Left renal pelvis (tissue), 4 donors: ENCODE measurements around the gene ATP5MC2. TPM values are rescaled to one million over a fixed set of nuclear protein-coding genes. Genes with fewer than 3 reads are reported as not detected.
"Not testable (repeated sequence)": the region's sequence is repeated elsewhere in the genome, so short reads cannot be mapped to it uniquely, and the experiment has no call there.

Experiments used
- DNase-seq, 4 donors: peaks; one replicate each; pipeline ENCODE4 v3.0.0-alpha.2; 2013; ENCODE audit warnings: low read depth in 4 of 4, low spot score in 3 of 4
- polyA plus RNA-seq, 4 donors: library from polyadenylated mRNA; unstranded; fragments of 120-200 nt; gene quantifications; one replicate each; pipeline ENCODE4 v1.2.1, GENCODE V29; 2013; ENCODE audit not compliant: insufficient read length in 4 of 4

Gene ATP5MC2
- 100 to 1,000 TPM; 320 to 596 (median 522) TPM for polyA plus RNA-seq

- peak; percentile 96 to 98 (median 98) for DNase-seq
Observed at GRCh38 chr12:53675701-53676607, at the start of gene ATP5MC2. ATP5MC2 (minus strand) TSS chr12:53676083; CDS start chr12:53672614, 3,469 bp downstream.

GRCh38 chr12:53722450-53723041 is 46.7 kb upstream of the ATP5MC2 start:
- no peak for DNase-seq

GRCh38 chr12:53720946-53721345 is 45.1 kb upstream of the ATP5MC2 start:
- no peak for DNase-seq

GRCh38 chr12:53719649-53720048 is 43.8 kb upstream of the ATP5MC2 start:
- no peak for DNase-seq

- not testable (repeated sequence) for DNase-seq
Observed at GRCh38 chr12:53718567-53718966, 42.7 kb upstream of the ATP5MC2 start.

GRCh38 chr12:53717319-53717718 is 41.4 kb upstream of the ATP5MC2 start:
- no peak for DNase-seq

GRCh38 chr12:53714004-53714403 is 38.1 kb upstream of the ATP5MC2 start:
- no peak for DNase-seq

GRCh38 chr12:53713516-53713915 is 37.6 kb upstream of the ATP5MC2 start:
- no peak for DNase-seq

GRCh38 chr12:53712059-53712643 is 36.3 kb upstream of the ATP5MC2 start:
- no peak for DNase-seq

GRCh38 chr12:53710091-53710490 is 34.2 kb upstream of the ATP5MC2 start:
- DNase-seq = no peak

- no peak for DNase-seq
Observed at GRCh38 chr12:53709671-53710070, 33.8 kb upstream of the ATP5MC2 start.

- no peak for DNase-seq
Observed at GRCh38 chr12:53706080-53706479, 30.2 kb upstream of the ATP5MC2 start.

- no peak for DNase-seq
Observed at GRCh38 chr12:53703756-53704155, 27.9 kb upstream of the ATP5MC2 start.

GRCh38 chr12:53701518-53702264 is 25.8 kb upstream of the ATP5MC2 start:
- DNase-seq = no peak

GRCh38 chr12:53700567-53700966 is 24.7 kb upstream of the ATP5MC2 start:
- DNase-seq = no peak

- DNase-seq = no peak
Observed at GRCh38 chr12:53699678-53700025, 23.8 kb upstream of the ATP5MC2 start.

- DNase-seq = no peak
Observed at GRCh38 chr12:53698948-53699677, 23.2 kb upstream of the ATP5MC2 start.

- DNase-seq = no peak
Observed at GRCh38 chr12:53696655-53697331, 20.9 kb upstream of the ATP5MC2 start.

- DNase-seq = peak in 3 of 4 donors; percentile 81 to 88 (median 84)
Observed at GRCh38 chr12:53696285-53696654, 20.4 kb upstream of the ATP5MC2 start.
